HG03520 (cell line): ENCODE measurements around the gene NDUFB11.
A peak's percentile ranks its signal among the peaks of the same experiment; 100 is the strongest.
"Not testable (repeated sequence)": the region's sequence is repeated elsewhere in the genome, so short reads cannot be mapped to it uniquely, and the experiment has no call there.

Experiments
- ATAC-seq: cut with Tn5 transposase; IDR thresholded peaks from one replicate; pipeline ENCODE4 v1.9.1; 2021; ENCODE audit warnings: mild to moderate bottlenecking, moderate library complexity; ENCODE audit not compliant: unreplicated experiment

The NDUFB11 gene

DNA sequence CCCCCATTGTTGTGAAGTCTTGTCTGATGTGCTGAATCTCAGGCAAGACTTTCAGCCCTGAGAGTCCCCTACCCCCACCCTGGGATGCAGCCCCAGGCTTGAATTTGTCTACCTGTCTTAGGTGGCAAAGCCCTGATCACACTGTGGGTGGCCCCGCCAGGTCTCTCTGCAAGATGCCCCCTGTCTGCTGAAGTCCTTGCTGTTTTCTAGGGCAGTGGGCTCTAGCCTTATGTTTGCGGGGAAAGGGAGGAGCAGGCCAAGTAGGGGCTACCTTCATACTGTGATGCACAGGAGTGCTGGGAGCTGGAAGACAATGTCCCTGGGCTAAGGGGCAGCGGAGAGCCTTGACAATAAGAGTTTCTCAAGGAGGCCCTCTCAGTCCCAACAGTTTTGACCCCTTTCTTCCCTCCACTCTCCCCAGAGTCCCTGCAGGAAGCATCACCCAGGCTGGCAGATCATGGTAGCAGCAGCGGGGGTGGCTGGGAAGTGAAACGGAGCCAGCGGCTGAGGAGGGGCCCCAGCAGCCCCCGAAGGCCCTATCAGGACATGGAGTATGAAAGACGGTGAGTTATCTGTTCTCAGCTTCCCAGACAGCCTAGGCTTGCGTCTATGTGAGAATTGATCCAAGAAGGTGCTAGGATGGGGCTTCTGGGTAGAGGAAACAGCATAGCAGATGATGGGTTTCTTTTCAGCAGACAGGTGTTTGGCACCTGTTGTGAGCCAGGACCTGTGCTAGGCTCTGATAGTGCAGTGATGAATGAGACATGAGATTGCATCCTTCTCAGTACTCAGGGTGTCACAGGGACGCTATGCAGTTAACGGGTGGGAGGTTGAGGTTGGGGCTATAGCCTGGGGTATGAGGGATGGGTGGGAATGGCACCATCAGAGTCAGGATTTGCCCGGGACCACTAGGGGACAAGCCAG, 2.7 kb upstream of the NDUFB11 start:
- ATAC-seq = no peak

DNA sequence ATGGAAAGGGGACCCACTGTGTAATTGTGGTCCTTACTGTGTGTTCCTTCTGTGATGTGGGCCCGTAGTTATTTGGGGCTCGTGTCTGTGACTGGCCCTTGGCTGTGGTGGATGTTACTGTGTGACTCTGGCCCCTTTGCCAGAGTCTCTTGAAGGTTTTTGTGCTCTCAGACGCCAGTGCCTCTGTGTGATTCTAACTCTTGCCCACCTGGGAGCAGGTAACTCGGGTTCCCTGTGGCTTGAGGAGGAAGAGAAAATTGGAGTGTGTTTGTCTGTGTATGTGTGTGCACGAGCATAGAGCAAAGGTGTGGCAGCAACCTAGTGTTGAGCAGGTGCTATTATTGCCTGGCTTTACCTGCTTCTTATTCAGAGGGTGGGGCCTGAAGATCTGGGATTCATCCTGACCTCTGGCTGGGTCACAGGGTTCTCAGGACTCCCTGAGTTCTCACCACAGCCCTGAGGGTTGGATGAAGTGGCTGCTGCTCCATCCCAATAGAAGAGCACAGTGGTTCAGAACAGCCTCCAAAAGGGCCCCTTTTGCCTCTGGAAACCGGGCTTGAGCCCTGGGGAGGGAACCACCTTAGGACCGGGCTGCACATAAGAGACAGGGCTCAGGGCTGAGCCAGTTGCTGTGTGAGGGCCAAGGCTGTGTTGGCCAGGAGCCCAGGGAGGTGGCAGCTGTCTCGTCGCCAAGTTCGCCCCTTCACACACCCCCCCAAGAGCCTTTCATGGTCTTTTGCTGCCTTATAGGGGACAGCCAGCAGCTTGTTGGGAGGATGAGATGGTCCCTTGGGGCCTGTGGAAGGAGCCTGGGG, 1.8 kb upstream of the NDUFB11 start:
- ATAC-seq = no peak

DNA sequence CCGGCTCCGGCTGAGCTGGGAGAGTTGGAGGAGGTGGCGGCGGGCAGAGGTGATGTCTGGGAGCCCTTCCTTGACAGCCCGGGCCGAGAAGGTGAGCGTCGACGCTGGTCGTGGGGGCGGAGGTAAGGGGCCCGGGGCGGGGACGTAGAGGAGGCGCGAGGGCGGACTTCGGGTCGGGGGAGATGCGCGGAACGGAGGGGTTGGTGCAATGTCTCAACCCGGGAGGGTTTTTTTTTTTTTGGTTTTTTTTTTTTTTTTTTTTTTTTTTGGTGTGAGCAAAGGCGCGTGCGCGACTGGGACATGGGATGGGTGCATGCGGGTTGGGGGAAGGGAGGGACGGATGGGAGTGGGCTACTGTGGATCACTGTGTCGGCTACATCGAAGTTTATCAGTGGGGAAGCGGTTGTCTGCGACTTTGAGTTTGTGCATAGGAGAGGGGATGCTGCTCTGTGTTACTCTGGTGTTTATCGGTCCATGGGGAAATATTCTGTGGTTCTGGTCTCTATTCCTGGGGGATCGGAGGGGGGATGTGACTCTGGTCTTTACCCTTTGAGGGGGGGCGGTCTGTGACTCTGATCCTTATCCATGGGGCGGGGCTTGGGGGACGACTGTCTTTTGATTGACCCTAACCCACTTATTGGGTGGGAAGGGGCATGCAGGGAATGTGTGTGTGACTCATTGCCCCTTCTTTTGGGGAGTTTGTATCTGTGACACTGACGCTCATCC, 1.1 kb upstream of the NDUFB11 start:
- peak; percentile 4 for ATAC-seq

DNA sequence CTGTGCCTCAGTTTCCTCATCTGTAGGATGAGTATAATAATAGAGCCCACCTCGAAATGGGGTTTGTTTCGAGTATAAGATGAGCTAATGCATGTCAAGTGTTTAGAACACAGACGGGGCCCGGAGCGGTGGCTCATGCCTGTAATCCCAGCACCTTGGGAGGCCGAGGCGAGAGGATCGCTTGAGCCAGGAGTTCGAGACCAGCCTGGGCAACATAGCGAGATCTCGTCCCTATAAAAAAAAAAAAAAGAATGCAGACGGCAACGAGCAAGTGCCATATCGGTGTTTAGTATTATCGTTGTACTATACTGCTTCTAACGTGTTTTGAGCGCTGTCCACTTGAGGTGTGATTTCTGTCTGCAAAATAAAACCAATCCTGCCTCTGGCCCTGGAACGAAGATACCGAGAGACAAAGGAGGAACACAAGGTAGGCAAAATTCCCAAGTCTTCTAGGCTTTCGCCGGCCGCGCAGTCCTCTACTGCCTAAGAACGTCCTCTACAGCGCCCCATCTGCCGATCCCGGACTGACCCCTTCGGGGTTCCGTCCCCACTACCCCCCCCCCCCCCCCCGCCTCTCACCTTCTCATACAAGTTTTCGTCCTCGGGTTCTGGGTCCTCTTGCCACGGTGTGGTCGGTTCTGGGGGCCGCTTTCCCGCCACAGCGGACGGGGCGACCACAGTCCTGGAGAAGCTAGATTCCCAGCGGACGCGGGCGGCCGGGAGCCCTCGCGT, 442 bp downstream of the NDUFB11 start:
- no peak for ATAC-seq

DNA sequence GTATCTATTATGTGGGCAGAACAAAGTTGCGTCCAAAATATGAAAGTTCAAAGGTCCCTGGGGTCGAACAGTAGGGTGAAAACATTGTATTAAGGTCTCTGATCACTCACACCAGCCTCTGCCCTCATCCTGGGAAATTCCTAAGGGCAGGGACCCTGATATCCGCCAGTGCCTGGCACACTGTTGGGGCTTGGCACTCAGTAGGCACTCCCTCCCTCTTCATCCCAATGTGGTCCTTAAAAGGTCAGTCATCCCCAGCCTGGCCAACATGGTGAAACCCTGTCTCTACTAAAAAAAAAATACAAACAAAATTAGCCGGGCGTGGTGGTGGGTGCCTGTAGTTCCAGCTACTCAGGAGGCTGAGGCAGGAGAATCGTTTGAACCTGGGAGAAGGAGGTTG, 6.3 kb downstream of the NDUFB11 start:
- ATAC-seq = no peak

DNA sequence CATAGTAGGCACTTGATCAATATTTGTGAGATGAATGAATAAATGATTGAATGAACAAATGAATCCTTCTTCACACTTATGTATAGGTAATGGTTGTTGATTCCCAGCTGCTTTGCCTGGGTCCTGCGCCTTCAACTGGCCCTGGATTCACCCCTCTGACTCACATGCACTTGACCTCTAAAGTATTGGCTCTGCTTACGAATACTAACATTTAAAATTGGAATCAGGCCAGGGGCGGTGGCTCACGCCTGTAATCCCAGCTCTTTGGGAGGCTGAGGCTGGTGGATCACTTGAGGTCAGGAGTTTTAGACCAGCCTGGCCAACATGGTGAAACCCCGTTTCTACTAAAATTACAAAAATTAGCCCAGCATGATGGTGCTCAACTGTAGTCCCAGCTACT, 8.9 kb downstream of the NDUFB11 start:
- not testable (repeated sequence) for ATAC-seq

DNA sequence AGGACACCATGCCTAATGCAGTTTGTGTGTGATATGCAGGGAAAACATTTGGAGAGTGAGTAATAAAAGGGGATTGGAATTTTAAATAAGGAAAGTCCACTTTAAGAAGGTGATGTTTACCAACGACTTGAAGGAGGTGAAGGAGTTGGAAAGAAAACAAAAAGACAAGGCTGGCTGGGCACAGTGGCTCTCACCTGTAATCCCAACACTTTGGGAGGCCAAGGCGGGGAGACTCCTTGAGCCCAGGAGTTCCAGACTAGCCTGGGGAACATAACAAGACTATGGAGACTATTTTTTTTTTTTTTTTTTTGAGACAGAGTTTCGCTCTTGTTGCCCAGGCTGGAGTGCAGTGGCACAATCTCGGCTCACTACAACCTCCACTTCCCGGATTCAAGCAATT, 11.0 kb downstream of the NDUFB11 start:
- ATAC-seq = no peak

DNA sequence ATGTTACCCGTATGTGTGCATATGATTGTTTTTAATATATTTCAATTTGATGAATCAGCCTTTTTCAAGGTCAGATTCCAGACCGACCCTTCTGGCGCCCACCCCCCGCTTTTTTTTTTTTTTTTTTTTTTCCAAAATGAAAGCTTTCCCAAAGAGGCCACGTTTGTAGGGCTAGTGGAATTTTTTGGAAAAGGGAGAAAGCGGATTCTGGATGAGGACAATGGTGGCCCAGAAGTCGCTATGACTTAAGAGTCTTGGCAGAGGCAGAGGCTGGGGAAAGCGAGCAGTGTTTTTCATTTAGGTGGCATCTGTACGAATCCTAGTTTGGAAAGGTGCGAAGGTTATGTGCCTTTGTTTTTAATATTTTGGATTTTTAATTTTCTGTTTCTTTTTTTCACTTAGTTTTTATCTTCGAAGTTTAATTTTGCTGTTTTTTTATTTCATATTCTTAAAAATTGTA, 14.6 kb downstream of the NDUFB11 start:
- ATAC-seq = no peak

DNA sequence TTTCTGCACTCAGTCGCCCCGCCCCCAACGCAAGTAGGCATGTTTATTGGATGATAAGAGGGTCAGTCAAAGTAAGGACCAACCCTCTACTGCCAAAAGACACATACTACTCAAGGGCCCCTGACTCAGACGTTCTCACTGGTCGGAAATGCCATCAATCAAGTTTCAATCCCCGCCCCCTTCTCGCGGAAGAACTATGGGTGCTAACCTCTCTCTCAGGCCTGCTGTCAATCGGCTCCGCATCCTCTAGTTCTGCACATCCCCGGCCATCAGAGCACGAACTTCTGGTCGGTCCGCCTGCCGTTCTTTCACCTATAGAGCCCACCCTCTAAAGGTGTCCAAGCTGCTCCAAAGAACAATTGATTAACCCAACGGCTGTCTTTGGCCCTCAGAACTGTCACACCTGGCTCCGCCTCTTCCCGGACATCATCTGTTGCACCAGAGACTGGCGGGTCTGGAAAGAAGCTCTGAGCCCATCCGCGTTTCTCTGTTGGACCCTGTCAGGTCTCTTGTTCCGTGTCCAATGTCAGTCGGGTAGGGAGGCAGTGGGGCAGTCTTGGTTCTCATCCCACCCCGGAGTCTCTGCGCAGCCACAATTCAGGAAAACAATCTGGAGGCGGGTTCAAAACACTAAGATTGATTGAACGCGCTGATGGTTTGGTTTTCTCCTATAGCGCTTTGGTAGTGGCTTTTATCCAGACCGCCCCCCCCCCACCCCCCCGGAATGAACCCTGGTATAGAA, 15.2 kb downstream of the NDUFB11 start:
- peak; percentile 92 for ATAC-seq

DNA sequence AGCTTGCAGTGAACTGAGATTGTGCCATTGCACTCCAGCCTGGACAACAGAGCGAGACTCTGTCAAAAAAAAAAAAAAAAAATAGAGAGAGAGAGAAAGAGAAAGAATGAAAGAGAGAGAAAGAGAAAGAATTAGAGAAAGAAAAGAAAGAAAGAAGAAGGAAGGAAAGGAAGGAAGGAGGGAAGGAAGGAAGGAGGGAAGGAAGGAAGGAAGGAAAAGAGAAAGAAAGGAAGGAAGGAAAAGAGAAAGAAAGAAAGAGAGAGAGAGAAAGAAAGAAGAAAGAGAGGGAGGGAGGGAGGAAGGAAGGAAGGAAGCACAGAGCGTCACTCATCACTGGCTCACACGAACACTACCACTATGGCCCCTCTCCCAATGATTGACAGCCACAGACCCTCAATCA, 20.0 kb downstream of the NDUFB11 start:
- not testable (repeated sequence) for ATAC-seq

DNA sequence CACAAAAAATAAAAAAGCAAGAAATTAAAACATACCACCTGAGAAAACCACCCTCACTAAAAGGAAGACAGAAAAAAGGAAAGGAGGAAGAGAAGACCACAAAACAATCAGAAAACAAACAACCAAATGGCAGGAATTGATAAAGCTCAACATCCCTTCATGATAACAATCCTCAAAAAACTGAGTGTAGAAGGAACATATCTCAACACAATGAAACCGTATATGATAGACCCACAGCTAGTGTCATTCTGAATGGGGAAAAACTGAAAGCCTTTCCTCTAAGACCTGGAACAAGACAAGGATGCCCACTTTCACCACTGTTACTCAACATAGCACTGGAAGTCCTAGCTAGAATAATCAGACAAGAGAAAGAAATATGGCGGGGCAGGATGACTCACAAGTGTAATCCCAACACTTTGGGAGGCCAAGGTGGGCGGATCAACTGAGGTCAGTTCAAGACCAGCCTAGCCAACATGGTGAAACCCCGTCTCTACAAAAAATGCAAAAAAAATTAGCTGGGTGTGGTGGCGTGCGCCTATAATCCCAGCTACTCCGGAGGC, 27.9 kb downstream of the NDUFB11 start:
- not testable (repeated sequence) for ATAC-seq

DNA sequence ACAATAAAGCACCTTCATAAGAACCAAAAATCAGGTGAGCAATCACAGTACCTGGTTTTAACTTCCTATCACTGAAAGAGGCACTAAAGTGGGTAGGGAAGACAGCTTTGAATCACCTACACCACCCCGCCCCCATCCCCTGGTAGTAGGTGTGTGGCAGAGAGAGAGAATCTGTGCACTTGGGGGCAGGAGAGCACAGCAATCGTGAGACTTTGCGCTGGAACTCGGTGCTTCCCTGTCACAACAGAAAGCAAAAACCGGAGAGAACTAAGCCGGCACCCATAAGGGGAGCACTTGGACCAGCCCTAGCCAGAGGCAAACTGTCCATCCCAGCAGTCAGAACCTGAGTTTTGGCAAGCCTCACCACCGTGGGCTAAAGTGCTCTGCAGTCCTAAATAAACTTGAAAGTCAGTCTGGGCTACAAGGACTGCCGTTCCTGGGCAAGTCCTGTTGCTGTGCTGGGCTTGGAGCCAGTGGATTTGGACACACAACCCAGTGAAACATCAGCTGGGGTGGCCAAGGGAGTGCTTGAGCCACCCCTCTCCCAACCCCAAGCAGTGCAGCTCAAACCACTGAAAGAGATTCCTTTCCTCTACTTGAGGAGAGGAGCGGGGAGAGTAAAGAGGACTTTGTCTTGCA, 32.1 kb downstream of the NDUFB11 start:
- ATAC-seq = no peak

DNA sequence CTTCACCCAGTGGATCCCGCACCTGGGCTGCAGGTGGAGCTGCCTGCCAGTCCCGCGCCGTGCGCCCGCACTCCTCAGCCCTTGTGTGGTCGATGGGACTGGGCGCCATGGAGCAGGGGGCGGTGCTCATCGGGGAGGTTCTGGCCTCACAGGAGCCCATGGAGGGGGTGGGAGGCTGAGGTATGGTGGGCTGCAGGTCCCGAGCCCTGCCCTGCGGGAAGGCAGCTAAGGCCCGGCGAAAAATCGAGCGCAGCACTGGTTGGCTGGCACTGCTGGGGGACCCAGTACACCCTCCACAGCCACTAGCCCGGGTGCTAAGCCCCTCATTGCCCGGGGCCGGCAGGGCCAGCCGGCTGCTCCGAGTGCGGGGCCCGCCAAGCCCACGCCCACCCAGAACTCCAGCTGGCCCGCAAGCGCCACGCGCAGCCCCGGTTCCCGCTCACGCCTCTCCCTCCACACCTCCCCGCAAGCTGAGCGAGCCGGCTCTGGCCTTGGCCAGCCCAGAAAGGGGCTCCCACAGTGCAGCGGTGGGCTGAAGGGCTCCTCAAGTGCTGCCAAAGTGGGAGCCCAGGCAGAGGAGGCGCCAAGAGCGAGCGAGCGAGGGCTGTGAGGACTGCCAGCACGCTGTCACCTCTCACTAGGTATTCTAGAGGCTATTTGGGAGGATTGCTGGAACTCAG, 33.4 kb downstream of the NDUFB11 start:
- ATAC-seq = not testable (repeated sequence)

DNA sequence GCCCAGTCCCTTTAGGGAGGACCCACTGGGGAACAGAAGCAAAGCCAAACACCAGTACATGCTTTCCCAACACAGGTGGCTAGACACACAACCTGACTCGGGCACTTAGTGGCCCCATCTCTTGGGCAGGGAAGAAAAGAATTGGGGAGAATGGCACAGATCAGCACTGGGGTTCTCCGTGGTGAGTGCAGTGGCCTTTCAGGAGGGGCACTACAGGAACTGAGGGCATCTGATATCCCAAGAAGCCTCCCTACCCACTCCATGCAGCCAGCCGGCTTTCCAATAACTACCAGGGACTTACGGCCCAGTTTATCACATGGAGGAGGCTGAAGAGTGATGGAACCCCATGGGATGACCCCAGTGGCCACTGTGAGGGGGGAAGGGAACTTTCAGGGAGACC, 43.3 kb downstream of the NDUFB11 start:
- ATAC-seq = no peak

DNA sequence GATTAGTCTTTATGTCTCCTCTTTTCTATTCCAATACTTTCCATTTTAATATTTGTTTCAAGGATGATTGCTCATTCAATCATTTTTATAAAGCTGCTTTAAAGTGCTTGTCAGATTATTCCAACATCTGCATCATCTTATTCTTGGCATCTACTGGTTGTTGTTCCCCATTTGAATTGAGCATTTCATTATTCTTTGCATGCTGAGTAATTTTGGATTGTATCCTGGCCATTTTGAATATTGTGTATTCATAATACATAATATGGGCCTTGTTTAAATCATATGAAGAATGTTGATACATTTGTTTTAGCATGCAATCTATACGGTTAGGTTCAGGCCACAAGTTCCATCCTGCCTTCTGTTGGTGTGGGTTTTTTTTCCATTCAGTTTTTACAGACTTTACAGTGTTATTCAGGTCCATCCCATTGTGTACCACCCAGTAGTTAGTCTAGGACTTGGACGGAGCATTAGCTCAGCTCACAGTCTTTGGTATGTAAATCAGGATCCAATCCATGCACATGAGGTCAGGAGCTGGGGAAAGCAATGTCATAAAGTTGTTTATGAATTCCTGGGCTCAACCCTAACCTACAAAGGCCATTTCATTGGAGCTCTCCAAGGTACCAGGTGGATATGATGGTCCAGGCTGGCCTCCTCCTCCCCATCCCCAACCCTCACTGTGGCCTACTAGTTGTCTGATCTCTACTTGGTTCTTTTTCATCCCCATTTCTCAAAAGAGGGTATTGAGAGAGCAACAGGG, 46.0 kb downstream of the NDUFB11 start:
- ATAC-seq = no peak

DNA sequence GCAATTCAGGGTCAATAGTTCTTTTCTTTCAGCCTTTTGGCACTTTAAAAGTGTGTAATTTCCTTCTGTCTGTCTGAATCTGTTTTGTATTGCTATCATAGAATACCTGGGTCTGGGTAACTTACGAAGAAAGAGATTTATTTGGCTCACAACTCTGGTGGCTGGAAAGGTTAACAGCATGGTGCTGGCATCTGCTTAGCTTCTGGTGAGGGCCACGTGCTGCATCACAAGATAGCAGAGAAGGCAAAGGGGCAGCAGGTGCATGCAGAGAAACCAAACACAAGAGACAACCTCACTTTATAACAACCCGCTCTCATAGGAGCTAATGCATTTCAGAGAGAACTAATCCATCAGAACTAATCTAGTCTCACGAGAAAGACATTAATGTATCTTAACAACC, 47.5 kb downstream of the NDUFB11 start:
- no peak for ATAC-seq

DNA sequence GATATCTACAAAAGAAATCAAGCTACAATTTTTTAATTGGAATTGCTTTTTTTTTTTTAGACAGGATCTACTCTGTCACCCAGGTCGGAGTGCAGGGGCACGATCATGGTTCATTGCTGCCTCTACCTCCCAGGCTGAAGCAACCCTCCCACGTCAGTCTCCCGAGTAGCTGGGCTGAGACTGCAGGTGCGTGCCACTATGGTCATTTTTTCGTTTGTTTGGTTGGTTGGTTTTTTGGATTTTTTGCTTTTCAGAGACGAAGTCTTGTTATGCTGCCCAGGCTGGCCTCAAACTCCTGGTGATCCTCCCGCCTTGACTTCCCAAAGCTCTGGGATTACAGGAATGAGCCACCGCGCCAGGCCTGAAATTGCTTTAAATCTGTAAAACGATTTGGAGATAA, 50.6 kb downstream of the NDUFB11 start:
- ATAC-seq = no peak

DNA sequence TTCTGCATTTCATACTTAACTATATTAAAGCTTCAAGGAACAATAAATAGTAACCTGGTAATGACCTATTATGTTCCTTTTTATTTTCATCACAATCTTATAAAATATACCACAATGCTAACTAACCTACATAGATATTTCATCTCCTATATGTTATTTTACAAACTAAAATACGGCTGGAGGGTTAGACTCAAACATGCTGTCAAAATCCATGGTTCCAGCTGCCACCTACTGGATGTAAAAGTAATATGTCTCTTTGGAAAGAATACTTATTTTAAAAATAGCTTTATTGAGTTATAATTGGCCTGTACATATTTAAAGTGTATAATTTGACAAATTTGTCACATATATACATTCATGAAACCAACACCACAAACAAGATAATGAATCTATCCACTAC, 51.3 kb downstream of the NDUFB11 start:
- ATAC-seq = no peak
